Activated gamma-delta T cell treated with Interleukin-2 at 50 U/mL for 16 hours (primary cell): ENCODE measurements around the gene ZNF710.

ENCODE experiments used
- DNase-seq: peaks from one replicate; pipeline ENCODE4 v3.0.0-alpha.2; 2020

ZNF710 gene

GRCh38 chr15:90040618-90041017, 39.5 kb downstream of the ZNF710 start:
- no peak for DNase-seq

- DNase-seq = no peak
Measured at GRCh38 chr15:90042356-90042755, 41.2 kb downstream of the ZNF710 start.

GRCh38 chr15:90042766-90043529, 41.8 kb downstream of the ZNF710 start:
- no peak for DNase-seq

- DNase-seq = no peak
Measured at GRCh38 chr15:90043530-90044010, 42.4 kb downstream of the ZNF710 start.

GRCh38 chr15:90044191-90044590, 43.1 kb downstream of the ZNF710 start:
- DNase-seq = no peak

- DNase-seq = no peak
Measured at GRCh38 chr15:90044916-90045371, 43.8 kb downstream of the ZNF710 start.

GRCh38 chr15:90046289-90046688, 45.2 kb downstream of the ZNF710 start:
- no peak for DNase-seq

GRCh38 chr15:90046911-90047392, 45.8 kb downstream of the ZNF710 start:
- no peak for DNase-seq

- no peak for DNase-seq
Measured at GRCh38 chr15:90047956-90048575, 46.9 kb downstream of the ZNF710 start.

GRCh38 chr15:90049030-90049429, 47.9 kb downstream of the ZNF710 start:
- no peak for DNase-seq

GRCh38 chr15:90049666-90050604, 48.8 kb downstream of the ZNF710 start:
- DNase-seq = no peak

- no peak for DNase-seq
Measured at GRCh38 chr15:90051874-90052273, 50.8 kb downstream of the ZNF710 start.

GRCh38 chr15:90053685-90054466, 52.8 kb downstream of the ZNF710 start:
- DNase-seq = no peak

GRCh38 chr15:90054618-90055097, 53.5 kb downstream of the ZNF710 start:
- no peak for DNase-seq

- DNase-seq = no peak
Measured at GRCh38 chr15:90055182-90055581, 54.1 kb downstream of the ZNF710 start.

GRCh38 chr15:90056529-90056928, 55.4 kb downstream of the ZNF710 start:
- no peak for DNase-seq

GRCh38 chr15:90058308-90058707, 57.2 kb downstream of the ZNF710 start:
- no peak for DNase-seq

GRCh38 chr15:90058775-90059174, 57.7 kb downstream of the ZNF710 start:
- no peak for DNase-seq

- peak; percentile 47 for DNase-seq
Measured at GRCh38 chr15:90059208-90059985, 58.3 kb downstream of the ZNF710 start.

GRCh38 chr15:90060797-90061196, 59.7 kb downstream of the ZNF710 start:
- DNase-seq = no peak

- no peak for DNase-seq
Measured at GRCh38 chr15:90062023-90062442, 60.9 kb downstream of the ZNF710 start.
